Sigmoid colon (tissue), 4 donors: Measurements from ENCODE around the gene ROPN1L.

Experiments
- EP300 ChIP-seq, 4 donors: sonication (generic); formaldehyde crosslinking; IDR thresholded peaks; one replicate each; pipeline ENCODE4 v1.6.1; 2017; ENCODE audit warnings: antibody characterized with exemption in 4 of 4
- POLR2AphosphoS5 ChIP-seq, 4 donors: sonication (generic); formaldehyde crosslinking; IDR thresholded peaks; one replicate each; pipeline ENCODE4 v1.6.1; 2017; ENCODE audit warnings: antibody characterized with exemption in 4 of 4
- TF ChIP-seq, protein P1 (sequence below), 4 experiments: fragments of 450-650 bp in 3 of 4; fragments of 200-600 bp in 1 of 4; IDR thresholded peaks; one replicate each; pipeline ENCODE4 v1.5.1; 2016 to 2019; ENCODE audit warnings: antibody characterized with exemption in 4 of 4, mild to moderate bottlenecking in 3 of 4, moderate library complexity in 2 of 4

GRCh38 chr5:10396552-10396951 is 45.1 kb upstream of the ROPN1L start:
- TF ChIP-seq, protein P1, sequence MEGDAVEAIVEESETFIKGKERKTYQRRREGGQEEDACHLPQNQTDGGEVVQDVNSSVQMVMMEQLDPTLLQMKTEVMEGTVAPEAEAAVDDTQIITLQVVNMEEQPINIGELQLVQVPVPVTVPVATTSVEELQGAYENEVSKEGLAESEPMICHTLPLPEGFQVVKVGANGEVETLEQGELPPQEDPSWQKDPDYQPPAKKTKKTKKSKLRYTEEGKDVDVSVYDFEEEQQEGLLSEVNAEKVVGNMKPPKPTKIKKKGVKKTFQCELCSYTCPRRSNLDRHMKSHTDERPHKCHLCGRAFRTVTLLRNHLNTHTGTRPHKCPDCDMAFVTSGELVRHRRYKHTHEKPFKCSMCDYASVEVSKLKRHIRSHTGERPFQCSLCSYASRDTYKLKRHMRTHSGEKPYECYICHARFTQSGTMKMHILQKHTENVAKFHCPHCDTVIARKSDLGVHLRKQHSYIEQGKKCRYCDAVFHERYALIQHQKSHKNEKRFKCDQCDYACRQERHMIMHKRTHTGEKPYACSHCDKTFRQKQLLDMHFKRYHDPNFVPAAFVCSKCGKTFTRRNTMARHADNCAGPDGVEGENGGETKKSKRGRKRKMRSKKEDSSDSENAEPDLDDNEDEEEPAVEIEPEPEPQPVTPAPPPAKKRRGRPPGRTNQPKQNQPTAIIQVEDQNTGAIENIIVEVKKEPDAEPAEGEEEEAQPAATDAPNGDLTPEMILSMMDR (IDR thresholded peaks at IDR 0.05) = no peak
- TF ChIP-seq POLR2AphosphoS5 (IDR thresholded peaks at IDR 0.05) (no peak), EP300 (IDR thresholded peaks at IDR 0.05) (no peak)
